ENCODE results near the gene EFNA3.

Gene EFNA3

GRCh38 chr1:155063550-155064110, 15.0 kb upstream of the EFNA3 start, which contains the start of gene EFNA4 (continued):
- TF ChIP-seq HOXA7 (CRISPR knock-in tag; IDR thresholded peaks at IDR 0.05; ENCODE audit: borderline replicate concordance) (no peak), SP2 (tag by site-specific recombination; IDR thresholded peaks at IDR 0.05) (peak; percentile 74), ZNF404 (tag by site-specific recombination; IDR thresholded peaks at IDR 0.05) (no peak), TCF7L2 (IDR thresholded peaks at IDR 0.05; ENCODE audit: borderline replicate concordance, low read depth, low read length) (no peak), SCRT2 (tag by site-specific recombination; IDR thresholded peaks at IDR 0.05) (no peak), ZNF132 (tag by site-specific recombination; IDR thresholded peaks at IDR 0.05; ENCODE audit: borderline replicate concordance) (no peak), ZNF561 (tag by site-specific recombination; IDR thresholded peaks at IDR 0.05; ENCODE audit: borderline replicate concordance) (no peak), ZNF157 (tag by site-specific recombination; IDR thresholded peaks at IDR 0.05) (no peak), ZNF792 (tag by site-specific recombination; IDR thresholded peaks at IDR 0.05) (no peak), ZNF677 (tag by site-specific recombination; IDR thresholded peaks at IDR 0.05) (no peak), ZBTB17 (tag by site-specific recombination; IDR thresholded peaks at IDR 0.05) (no peak), ZBTB20 (tag by site-specific recombination; IDR thresholded peaks at IDR 0.05) (no peak; the same call in 1 of the 2 replicates), ZNF530 (tag by site-specific recombination; IDR thresholded peaks at IDR 0.05; ENCODE audit: low read depth) (no peak), ZNF292 (tag by site-specific recombination; IDR thresholded peaks at IDR 0.05; ENCODE audit: borderline replicate concordance, low read depth) (no peak), ZBTB21 (tag by site-specific recombination; IDR thresholded peaks at IDR 0.05) (no peak), ZBTB44 (tag by site-specific recombination; IDR thresholded peaks at IDR 0.05) (no peak), INSM2 (tag by site-specific recombination; IDR thresholded peaks at IDR 0.05) (no peak), HIC1 (tag by site-specific recombination; IDR thresholded peaks at IDR 0.05) (no peak), MYNN (tag by site-specific recombination; IDR thresholded peaks at IDR 0.05; ENCODE audit: borderline replicate concordance) (no peak), SP7 (tag by site-specific recombination; IDR thresholded peaks at IDR 0.05) (peak; percentile 6; the same call in 1 of the 2 replicates), ZSCAN5A (tag by site-specific recombination; IDR thresholded peaks at IDR 0.05) (no peak), KLF16 (tag by site-specific recombination; IDR thresholded peaks at IDR 0.05) (0 out of 2 replicates have a peak, but pooled peaks have one; percentile 43), BCL11B (tag by site-specific recombination; IDR thresholded peaks at IDR 0.05; ENCODE audit: low read depth) (no peak), ZNF266 (tag by site-specific recombination; IDR thresholded peaks at IDR 0.05; ENCODE audit: low read depth) (no peak), ZNF362 (tag by site-specific recombination; IDR thresholded peaks at IDR 0.05) (no peak), ZNF501 (tag by site-specific recombination; IDR thresholded peaks at IDR 0.05) (peak; percentile 33; the same call in 1 of the 2 replicates), ZNF571 (tag by site-specific recombination; IDR thresholded peaks at IDR 0.05) (no peak), ZNF394 (tag by site-specific recombination; IDR thresholded peaks at IDR 0.05; ENCODE audit: borderline replicate concordance) (no peak), ZNF514 (tag by site-specific recombination; IDR thresholded peaks at IDR 0.05) (no peak), TSHZ1 (tag by site-specific recombination; IDR thresholded peaks at IDR 0.05; ENCODE audit: borderline replicate concordance) (no peak)

Measured in HEK293 (cell line).